ENCODE results near the gene GRPR. TPM values are rescaled to one million over a fixed set of nuclear protein-coding genes. Genes with fewer than 3 reads are reported as not detected.

Gene GRPR
- total RNA-seq, 1 experiment from 2014 or later: 28.8 TPM

DNA sequence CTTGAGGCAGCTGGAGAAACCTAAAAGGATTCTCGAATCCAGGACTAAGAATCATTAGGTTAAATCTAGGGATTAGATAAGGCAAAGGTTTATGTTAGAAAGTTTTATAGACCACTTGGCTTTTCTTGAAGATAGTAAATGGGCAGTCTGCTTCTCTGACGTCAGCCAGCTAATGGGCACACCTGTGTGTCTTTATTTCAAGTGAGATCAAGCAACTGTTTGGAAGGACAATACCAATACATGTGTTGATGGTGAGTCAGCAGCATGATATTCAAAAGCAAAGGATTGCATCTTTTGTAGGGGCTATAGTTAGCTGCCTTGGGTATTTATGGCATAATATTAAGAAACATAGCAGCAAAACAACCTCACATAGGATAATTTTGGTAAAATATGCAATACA is 46.5 kb upstream of the GRPR start:
- H2AFZ ChIP-seq (ENCODE audit: low read length): no peak overlapping the region
- no peak overlapping the region for H3K9ac ChIP-seq (ENCODE audit: extremely low read depth, insufficient read length, low read length)
- DNase-seq: no peak
- no peak overlapping the region for H2BK15ac ChIP-seq (ENCODE audit: low read depth, low read length)
- Mint-ChIP-seq H3K9me3 (peaks cover 9 to 16% of the 10 kb centered on the region in 2 experiments), H3K4me1 (peaks cover 15 to 18% of the 10 kb centered on the region in 2 experiments), H3K4me3 (no peak overlapping the region), H3K36me3 (ENCODE audit: insufficient read depth in 1 of 3, low read depth in 3 of 3) (peaks cover 0 to 23% (median 3%) of the 10 kb centered on the region in 3 experiments; a peak in 6 of 7 replicates), H3K27me3 (ENCODE audit: low read depth) (no peaks in the 10 kb centered on the region), H3K27ac (peak overlapping the region in 2 of 3 experiments; percentile 17 to 75; a peak in 2 of 7 replicates)
- no peaks in the 10 kb centered on the region for H3K23me2 ChIP-seq (ENCODE audit: insufficient read length, low read depth, low read length, poor library complexity, severe bottlenecking)
- WGBS (ENCODE audit: extremely low coverage, insufficient read length, low lambda C conversion rate): no CpG with 5 or more reads among the region's 2 CpGs
- H3K79me2 ChIP-seq (ENCODE audit: insufficient read depth, low read length): no peaks in the 10 kb centered on the region
- no peak overlapping the region for H4K5ac ChIP-seq (ENCODE audit: insufficient read length, low read depth, low read length)
- no peak overlapping the region for H3K4me2 ChIP-seq (ENCODE audit: insufficient read depth, insufficient read length, low read length)
- no peaks in the 10 kb centered on the region for H3K79me1 ChIP-seq (ENCODE audit: insufficient read depth, low read depth, low read length, poor library complexity, severe bottlenecking)
- H3K4me1 ChIP-seq (ENCODE audit: insufficient read depth, low read length): no peaks in the 10 kb centered on the region
- H2AK5ac ChIP-seq (ENCODE audit: insufficient read length, low read length): no peak overlapping the region
- H3K27ac ChIP-seq (ENCODE audit: insufficient read length, low read depth, low read length): peak overlapping the region; percentile 25
- no peak overlapping the region for H2BK120ac ChIP-seq (ENCODE audit: low read depth, low read length, poor library complexity, severe bottlenecking)
- H3T11ph ChIP-seq (ENCODE audit: low read length): no peak overlapping the region
- H3K14ac ChIP-seq (ENCODE audit: insufficient read depth, low read length): no peak overlapping the region
- H4K20me1 ChIP-seq (ENCODE audit: control insufficient read depth, insufficient read depth, insufficient read length): no peaks in the 10 kb centered on the region
- no peak overlapping the region for H4K91ac ChIP-seq (ENCODE audit: insufficient read length, low read depth, low read length)
- H3K27me3 ChIP-seq (ENCODE audit: insufficient read depth, low read length): no peaks in the 10 kb centered on the region
- H4K8ac ChIP-seq (replicated peaks; ENCODE audit: insufficient read length, low read depth, low read length): no peak overlapping the region
- no peak overlapping the region for H3K18ac ChIP-seq (ENCODE audit: insufficient read length, low read depth, low read length)
- no peak for TF ChIP-seq CTCF (conservative IDR thresholded peaks at IDR 0.05)
- H3K23ac ChIP-seq (ENCODE audit: insufficient read length, low read depth, low read length): no peak overlapping the region
- H2BK12ac ChIP-seq (ENCODE audit: insufficient read length, low read depth, low read length): no peak overlapping the region
- no peak overlapping the region for H3K4ac ChIP-seq (ENCODE audit: low read depth, low read length)
- no peaks in the 10 kb centered on the region for H3K9me3 ChIP-seq (ENCODE audit: control insufficient read depth, low read depth, low read length)
- H3K56ac ChIP-seq (ENCODE audit: insufficient read length, low read depth, low read length): no peak overlapping the region
- H2BK5ac ChIP-seq (ENCODE audit: insufficient read length, low read length): no peak overlapping the region
- no peak overlapping the region for H2BK20ac ChIP-seq (ENCODE audit: low read depth, low read length, poor library complexity, severe bottlenecking)
